ENCODE results near the gene WNT9A.

DNA sequence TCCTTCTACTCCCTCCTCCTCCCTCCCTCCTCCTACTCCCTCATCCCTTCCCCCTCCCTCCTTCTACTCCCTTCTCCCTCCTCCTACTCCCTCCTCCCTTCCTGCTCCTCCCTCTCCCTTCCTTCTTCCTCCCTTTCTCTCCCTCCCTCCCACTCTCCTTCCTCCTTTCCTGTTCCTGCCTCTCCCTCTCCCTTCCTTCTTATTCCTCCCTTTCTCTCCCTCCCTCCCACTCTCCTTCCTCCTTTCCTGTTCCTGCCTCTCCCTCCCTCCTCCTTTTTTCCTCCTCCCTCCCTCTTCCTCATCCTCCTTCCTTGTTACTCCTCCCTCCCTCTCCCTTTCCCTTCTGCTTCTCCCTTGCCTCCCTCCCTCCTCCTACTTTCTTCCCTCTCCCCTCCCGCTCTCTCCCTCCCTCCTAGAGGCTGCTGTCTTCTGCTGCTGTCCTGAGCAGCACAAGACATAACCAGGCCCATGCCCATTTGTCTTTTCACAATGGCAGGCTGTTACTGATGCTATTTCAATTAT is 41.1 kb downstream of the WNT9A start:
- TF ChIP-seq, protein P1, sequence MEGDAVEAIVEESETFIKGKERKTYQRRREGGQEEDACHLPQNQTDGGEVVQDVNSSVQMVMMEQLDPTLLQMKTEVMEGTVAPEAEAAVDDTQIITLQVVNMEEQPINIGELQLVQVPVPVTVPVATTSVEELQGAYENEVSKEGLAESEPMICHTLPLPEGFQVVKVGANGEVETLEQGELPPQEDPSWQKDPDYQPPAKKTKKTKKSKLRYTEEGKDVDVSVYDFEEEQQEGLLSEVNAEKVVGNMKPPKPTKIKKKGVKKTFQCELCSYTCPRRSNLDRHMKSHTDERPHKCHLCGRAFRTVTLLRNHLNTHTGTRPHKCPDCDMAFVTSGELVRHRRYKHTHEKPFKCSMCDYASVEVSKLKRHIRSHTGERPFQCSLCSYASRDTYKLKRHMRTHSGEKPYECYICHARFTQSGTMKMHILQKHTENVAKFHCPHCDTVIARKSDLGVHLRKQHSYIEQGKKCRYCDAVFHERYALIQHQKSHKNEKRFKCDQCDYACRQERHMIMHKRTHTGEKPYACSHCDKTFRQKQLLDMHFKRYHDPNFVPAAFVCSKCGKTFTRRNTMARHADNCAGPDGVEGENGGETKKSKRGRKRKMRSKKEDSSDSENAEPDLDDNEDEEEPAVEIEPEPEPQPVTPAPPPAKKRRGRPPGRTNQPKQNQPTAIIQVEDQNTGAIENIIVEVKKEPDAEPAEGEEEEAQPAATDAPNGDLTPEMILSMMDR (IDR thresholded peaks at IDR 0.05) = no peak
- TF ChIP-seq POLR2A (IDR thresholded peaks at IDR 0.05) = no peak
